ENCODE measurements around the gene RABGAP1L.

- no peak for TF ChIP-seq POLR2A (IDR thresholded peaks at IDR 0.05; ENCODE audit: low read depth, low read length)
- no peak for TF ChIP-seq CTCF (IDR thresholded peaks at IDR 0.05; ENCODE audit: extremely low read depth in 1 of 2, insufficient read depth in 1 of 2, low read depth in 1 of 2, low read length in 2 of 2)
- no peak for TF ChIP-seq POLR2AphosphoS5 (IDR thresholded peaks at IDR 0.05; ENCODE audit: insufficient read depth, low read depth, low read length)
- no peak for TF ChIP-seq EZH2 (IDR thresholded peaks at IDR 0.05; ENCODE audit: borderline replicate concordance, low read depth, low read length, severe bottlenecking)
- TF ChIP-seq JUN (IDR thresholded peaks at IDR 0.05; ENCODE audit: borderline replicate concordance, insufficient read depth, insufficient read length, low read depth) = no peak
Measured at GRCh38 chr1:174874331-174875053, 715.2 kb downstream of the RABGAP1L start.

Data from endothelial cell of umbilical vein (primary cell).